SK-N-SH (cell line): ENCODE results near the gene SPRED2. TPM values are rescaled to one million over a fixed set of nuclear protein-coding genes. Genes with fewer than 3 reads are reported as not detected.

Experiments
- CTCF ChIA-PET: fragments of 300-600, 350-600 bp; formaldehyde crosslinking; extraction: SDS; loops from one replicate; lab custom pipeline; 2021; lab: Yijun Ruan, JAX
- POLR2A ChIA-PET: fragments of 350-600 bp; sonication (Branson Sonifier 250); formaldehyde crosslinking; extraction: SDS; loops from one replicate; lab custom pipeline; 2020; ENCODE audit warnings: antibody characterized with exemption, inconsistent platforms; lab: Yijun Ruan, JAX
- DNase-seq: peaks from one replicate; pipeline ENCODE4 v3.0.0; 2012
- H2AFZ ChIP-seq: fragments of 200-600 bp; sonication (generic); 2 replicates; pipeline ENCODE4 v1.8.1; 2016; ENCODE audit warnings: antibody characterized with exemption, mild to moderate bottlenecking, low read depth
- H3F3A ChIP-seq: fragments of 200-600 bp; sonication (generic); replicated peaks from 2 replicates; pipeline ENCODE3; 2016; ENCODE audit warnings: antibody characterized with exemption, mild to moderate bottlenecking; ENCODE audit not compliant: insufficient read depth
- H3K27ac ChIP-seq, 2 experiments: fragments of 200-500 bp in 1 of 2; fragments of 200-600 bp in 1 of 2; sonication (Bioruptor generic) in 1 of 2; sonication (generic), shearing (Covaris generic) in 1 of 2; 2 replicates each; pipeline versions ENCODE4 v1.5.1 to v1.6.1; 2014 to 2016; ENCODE audit warnings: low read depth in 2 of 2, inconsistent platforms in 1 of 2, low read length in 1 of 2, mild to moderate bottlenecking in 1 of 2, mixed read lengths in 1 of 2
- H3K27me3 ChIP-seq: fragments of 200-600 bp; sonication (generic), shearing (Covaris generic); 2 replicates; pipeline ENCODE4 v1.6.1; 2016; ENCODE audit warnings: mixed run types; ENCODE audit not compliant: insufficient read depth
- H3K36me3 ChIP-seq, 2 experiments: fragments of 200-500 bp in 1 of 2; fragments of 200-600 bp in 1 of 2; sonication (Bioruptor generic) in 1 of 2; sonication (generic) in 1 of 2; replicated peaks in 1 of 2; 2 replicates each; pipeline versions ENCODE3 to v1.5.1; 2014 to 2016; ENCODE audit warnings: low read length in 1 of 2, mild to moderate bottlenecking in 1 of 2; ENCODE audit not compliant: insufficient read depth in 2 of 2, control insufficient read depth in 1 of 2
- H3K4me1 ChIP-seq, 2 experiments: fragments of 200-500 bp in 1 of 2; fragments of 200-600 bp in 1 of 2; sonication (Bioruptor generic) in 1 of 2; sonication (generic), shearing (Covaris generic) in 1 of 2; 2 replicates each; pipeline versions ENCODE4 v1.5.1 to v1.6.1; 2014 to 2016; ENCODE audit warnings: low read depth in 1 of 2, low read length in 1 of 2, mixed run types in 1 of 2; ENCODE audit not compliant: insufficient read depth in 2 of 2, control insufficient read depth in 1 of 2
- H3K4me2 ChIP-seq: fragments of 200-600 bp; sonication (generic), shearing (Covaris generic); 2 replicates; pipeline ENCODE4 v1.6.1; 2017; ENCODE audit warnings: mixed run types
- H3K4me3 ChIP-seq, 2 experiments: fragments of 200-500 bp in 1 of 2; fragments of 200-600 bp in 1 of 2; sonication (Bioruptor generic) in 1 of 2; sonication (generic), shearing (Covaris generic) in 1 of 2; 2 replicates each; pipeline versions ENCODE4 v1.5.1 to v1.8.1; 2014 to 2016; ENCODE audit warnings: low read depth in 2 of 2, inconsistent platforms in 1 of 2, low read length in 1 of 2, mild to moderate bottlenecking in 1 of 2, mixed read lengths in 1 of 2, moderate library complexity in 1 of 2
- H3K79me2 ChIP-seq: fragments of 200-600 bp; sonication (generic); 2 replicates; pipeline ENCODE4 v1.8.1; 2017; ENCODE audit warnings: mild to moderate bottlenecking; ENCODE audit not compliant: insufficient read depth
- H3K9ac ChIP-seq: fragments of 200-600 bp; sonication (generic); 2 replicates; pipeline ENCODE4 v1.6.1; 2017; ENCODE audit warnings: mixed run types
- H3K9me2 ChIP-seq: fragments of 200-600 bp; sonication (generic); 2 replicates; pipeline ENCODE4 v1.6.1; 2017; ENCODE audit warnings: mixed run types
- H3K9me3 ChIP-seq: fragments of 200-600 bp; sonication (generic); 2 replicates; pipeline ENCODE4 v1.6.1; 2017; ENCODE audit warnings: mixed run types, mild to moderate bottlenecking, moderate library complexity
- H4K20me1 ChIP-seq: fragments of 200-600 bp; sonication (generic); 2 replicates; pipeline ENCODE4 v1.6.1; 2017; ENCODE audit warnings: mild to moderate bottlenecking, mixed run types; ENCODE audit not compliant: insufficient read depth
- CHD2 ChIP-seq: fragments of 150-350 bp; IDR thresholded peaks from 2 replicates; pipeline ENCODE4 v1.6.1; 2018; ENCODE audit warnings: low read length; ENCODE audit not compliant: partially characterized antibody
- EZH2phosphoT487 ChIP-seq: fragments of 200-600 bp; sonication (generic); IDR thresholded peaks from 2 replicates; pipeline ENCODE4 v1.6.1; 2017; ENCODE audit warnings: low read depth, mixed run types, mild to moderate bottlenecking, antibody characterized with exemption, moderate library complexity, borderline replicate concordance
- FOXM1 ChIP-seq: IDR thresholded peaks from 2 replicates; pipeline ENCODE4 v1.4.0; 2012; ENCODE audit warnings: low read depth, mild to moderate bottlenecking
- GABPA ChIP-seq: IDR thresholded peaks from 2 replicates; pipeline ENCODE4 v1.4.0; 2012; ENCODE audit warnings: low read depth, mild to moderate bottlenecking
- MEF2A ChIP-seq: IDR thresholded peaks from 2 replicates; pipeline ENCODE4 v1.4.0; 2012; ENCODE audit warnings: low read depth, borderline replicate concordance
- MXI1 ChIP-seq: IDR thresholded peaks from 2 replicates; pipeline ENCODE4 v1.6.1; 2012; ENCODE audit warnings: mild to moderate bottlenecking, low read depth, low read length, improper control_type of control experiment
- NFIC ChIP-seq: IDR thresholded peaks from 2 replicates; pipeline ENCODE4 v1.4.0; 2012; ENCODE audit warnings: borderline replicate concordance
- NRF1 ChIP-seq: IDR thresholded peaks from 2 replicates; pipeline ENCODE4 v1.6.1; 2012; ENCODE audit warnings: low read depth, mild to moderate bottlenecking, low read length
- RAD21 ChIP-seq: IDR thresholded peaks from 2 replicates; pipeline ENCODE4 v1.6.1; 2012; ENCODE audit warnings: mild to moderate bottlenecking, low read length
- RCOR1 ChIP-seq: fragments of 150-350 bp; IDR thresholded peaks from 2 replicates; pipeline ENCODE4 v1.6.1; 2017; ENCODE audit warnings: antibody characterized with exemption, low read length
- RFX5 ChIP-seq: IDR thresholded peaks from 2 replicates; pipeline ENCODE4 v1.6.1; 2012; ENCODE audit warnings: mild to moderate bottlenecking, improper control_type of control experiment, low read length
- RXRA ChIP-seq: IDR thresholded peaks from 2 replicates; pipeline ENCODE4 v1.4.0; 2012; ENCODE audit warnings: low read depth, mild to moderate bottlenecking, borderline replicate concordance
- TAF1 ChIP-seq: IDR thresholded peaks from 2 replicates; pipeline ENCODE4 v1.6.1; 2012; ENCODE audit warnings: low read depth, mild to moderate bottlenecking, low read length, moderate library complexity, borderline replicate concordance
- TEAD4 ChIP-seq: IDR thresholded peaks from 2 replicates; pipeline ENCODE4 v1.4.0; 2012; ENCODE audit warnings: mild to moderate bottlenecking, borderline replicate concordance; ENCODE audit not compliant: insufficient read depth
- YY1 ChIP-seq: IDR thresholded peaks from 2 replicates; pipeline ENCODE4 v1.4.0; 2012; ENCODE audit warnings: low read depth, mild to moderate bottlenecking
- WGBS: methylation state at CpG from one replicate; pipeline ENCODE4 v1.1.6; 2017; ENCODE audit warnings: low lambda C conversion rate; 5-methylcytosine and 5-hydroxymethylcytosine counted together
- polyA plus RNA-seq, 3 experiments: library from polyadenylated mRNA; depleted of rRNA; stranded (reverse); fragments of >200 nt; gene quantifications; 2 replicates each; pipeline ENCODE4 v1.2.3, GENCODE V29; 2012
- TF ChIP-seq, protein P1 (sequence below): IDR thresholded peaks from 2 replicates; pipeline ENCODE4 v1.4.0; 2012; ENCODE audit warnings: low read depth, borderline replicate concordance
- TF ChIP-seq, protein P2 (sequence below): fragments of 150-350 bp; IDR thresholded peaks from 2 replicates; pipeline ENCODE4 v1.6.1; 2016; ENCODE audit warnings: mild to moderate bottlenecking, low read depth, low read length
- TF ChIP-seq, protein P3 (sequence below): IDR thresholded peaks from 2 replicates; pipeline ENCODE4 v1.4.0; 2012; ENCODE audit warnings: low read depth

SPRED2 gene
- polyA plus RNA-seq, 1 of the 3 experiments (the other 2 are of a cell fraction): 21.9 TPM

DNA sequence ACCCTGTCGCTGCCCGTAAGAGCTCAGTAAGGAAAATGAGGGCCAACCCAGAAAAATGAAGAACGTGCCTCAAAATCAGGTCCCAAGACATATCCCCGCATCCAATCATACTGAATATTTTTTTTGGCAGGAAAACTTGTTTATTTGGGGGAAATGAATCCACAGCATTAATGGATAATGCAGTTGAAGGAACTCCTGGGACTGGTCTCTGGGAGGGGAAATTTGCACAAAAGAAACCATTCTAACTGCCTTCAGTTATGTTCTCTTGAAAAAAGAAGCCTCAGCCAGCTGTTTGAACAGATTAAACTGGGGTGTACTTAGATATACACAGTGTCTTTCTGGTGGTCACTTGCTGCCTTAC is 61.3 kb downstream of the SPRED2 start:
- Histone ChIP-seq H3K4me3 (no peak overlapping the region), H3K4me1 (peaks cover 27 to 38% of the 10 kb centered on the region in 2 experiments), H2AFZ (no peak overlapping the region), H3F3A (peaks cover 24% of the 10 kb centered on the region), H4K20me1 (peaks cover 59% of the 10 kb centered on the region), H3K27ac (no peak overlapping the region; a peak in 1 of 4 replicates), H3K79me2 (peaks cover 87% of the 10 kb centered on the region), H3K4me2 (0 out of 2 replicates have a peak overlapping the region, but pooled peaks have one; percentile 4), H3K27me3 (no peaks in the 10 kb centered on the region), H3K9ac (no peak overlapping the region), H3K36me3 (peaks cover 0 to 6% of the 10 kb centered on the region in 2 experiments), H3K9me2 (no peaks in the 10 kb centered on the region), H3K9me3 (no peaks in the 10 kb centered on the region)
- no peak for DNase-seq
- POLR2A ChIA-PET: no interaction called here
- WGBS: 91% methylated on average over 4 of the region's 4 CpGs
- no peak for TF ChIP-seq NFIC
- no peak for TF ChIP-seq NRF1
- no peak for TF ChIP-seq TAF1
- TF ChIP-seq, protein P1, sequence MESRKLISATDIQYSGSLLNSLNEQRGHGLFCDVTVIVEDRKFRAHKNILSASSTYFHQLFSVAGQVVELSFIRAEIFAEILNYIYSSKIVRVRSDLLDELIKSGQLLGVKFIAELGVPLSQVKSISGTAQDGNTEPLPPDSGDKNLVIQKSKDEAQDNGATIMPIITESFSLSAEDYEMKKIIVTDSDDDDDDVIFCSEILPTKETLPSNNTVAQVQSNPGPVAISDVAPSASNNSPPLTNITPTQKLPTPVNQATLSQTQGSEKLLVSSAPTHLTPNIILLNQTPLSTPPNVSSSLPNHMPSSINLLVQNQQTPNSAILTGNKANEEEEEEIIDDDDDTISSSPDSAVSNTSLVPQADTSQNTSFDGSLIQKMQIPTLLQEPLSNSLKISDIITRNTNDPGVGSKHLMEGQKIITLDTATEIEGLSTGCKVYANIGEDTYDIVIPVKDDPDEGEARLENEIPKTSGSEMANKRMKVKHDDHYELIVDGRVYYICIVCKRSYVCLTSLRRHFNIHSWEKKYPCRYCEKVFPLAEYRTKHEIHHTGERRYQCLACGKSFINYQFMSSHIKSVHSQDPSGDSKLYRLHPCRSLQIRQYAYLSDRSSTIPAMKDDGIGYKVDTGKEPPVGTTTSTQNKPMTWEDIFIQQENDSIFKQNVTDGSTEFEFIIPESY: no peak
- TF ChIP-seq CHD2: no peak
- TF ChIP-seq, protein P2, sequence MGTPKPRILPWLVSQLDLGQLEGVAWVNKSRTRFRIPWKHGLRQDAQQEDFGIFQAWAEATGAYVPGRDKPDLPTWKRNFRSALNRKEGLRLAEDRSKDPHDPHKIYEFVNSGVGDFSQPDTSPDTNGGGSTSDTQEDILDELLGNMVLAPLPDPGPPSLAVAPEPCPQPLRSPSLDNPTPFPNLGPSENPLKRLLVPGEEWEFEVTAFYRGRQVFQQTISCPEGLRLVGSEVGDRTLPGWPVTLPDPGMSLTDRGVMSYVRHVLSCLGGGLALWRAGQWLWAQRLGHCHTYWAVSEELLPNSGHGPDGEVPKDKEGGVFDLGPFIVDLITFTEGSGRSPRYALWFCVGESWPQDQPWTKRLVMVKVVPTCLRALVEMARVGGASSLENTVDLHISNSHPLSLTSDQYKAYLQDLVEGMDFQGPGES: no peak
- no peak for TF ChIP-seq RCOR1
- no peak for TF ChIP-seq FOXM1
- no peak for TF ChIP-seq RAD21
- TF ChIP-seq RXRA: no peak
- CTCF ChIA-PET: interaction anchor here (1.4 kb wide), 1 partner anchor 51 kb away, joined by 3 read pairs; no protein-coding TSS in a partner anchor

DNA sequence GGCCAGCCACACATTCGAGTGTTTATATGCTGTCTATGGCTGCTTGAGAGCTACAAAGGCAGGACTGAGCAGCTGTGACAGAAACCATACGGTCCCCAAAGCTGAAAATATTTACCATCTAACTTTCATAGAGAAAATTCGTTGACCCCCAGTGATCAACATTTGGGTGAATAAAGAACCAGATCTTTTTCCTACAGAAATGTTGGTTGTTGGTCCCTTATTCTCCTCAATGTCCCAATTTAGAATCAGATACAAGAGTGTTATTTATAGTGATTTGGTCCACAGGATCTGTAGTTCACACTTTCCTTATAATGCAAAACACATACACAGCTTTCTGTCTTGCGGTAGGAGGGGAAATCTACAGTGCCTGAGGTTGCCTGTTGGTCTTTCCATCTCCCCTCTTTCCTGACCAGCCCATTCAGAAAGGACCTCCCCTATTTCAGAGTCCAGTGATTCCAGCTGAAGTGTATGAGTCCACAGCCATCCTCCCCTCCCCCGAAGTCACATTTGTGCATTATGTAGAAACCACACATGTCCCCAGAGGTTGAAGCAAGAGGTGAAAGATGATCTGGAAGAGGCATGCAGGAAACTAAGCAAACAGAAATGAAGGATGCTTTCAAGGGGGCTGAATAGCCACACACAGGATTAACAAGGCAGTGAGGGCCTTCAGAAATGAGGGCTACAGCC is 61.9 kb downstream of the SPRED2 start:
- 93% methylated on average over 5 of the region's 5 CpGs for WGBS
- H3K9me3 ChIP-seq: no peaks in the 10 kb centered on the region
- H3K27me3 ChIP-seq: no peaks in the 10 kb centered on the region
- ChIA-PET POLR2A (no interaction called here), CTCF (interaction anchor here (1.4 kb wide), 1 partner anchor 50 kb away, joined by 3 read pairs; no protein-coding TSS in a partner anchor)
- peaks cover 29% of the 10 kb centered on the region for H3F3A ChIP-seq
- no peak overlapping the region for H3K4me3 ChIP-seq
- H4K20me1 ChIP-seq: peaks cover 64% of the 10 kb centered on the region
- H3K4me1 ChIP-seq: peaks cover 32 to 43% of the 10 kb centered on the region in 2 experiments
- no peak overlapping the region for H3K9ac ChIP-seq
- H3K27ac ChIP-seq: no peak overlapping the region; a peak in 1 of 4 replicates
- H3K4me2 ChIP-seq: 0 out of 2 replicates have a peak overlapping the region, but pooled peaks have one; percentile 4
- H3K79me2 ChIP-seq: peaks cover 87% of the 10 kb centered on the region
- DNase-seq: no peak
- H2AFZ ChIP-seq: no peak overlapping the region
- H3K9me2 ChIP-seq: no peaks in the 10 kb centered on the region
- H3K36me3 ChIP-seq: peaks cover 0 to 3% of the 10 kb centered on the region in 2 experiments
- TF ChIP-seq YY1: no peak
- TF ChIP-seq NFIC: no peak
- no peak for TF ChIP-seq RFX5
- no peak for TF ChIP-seq MXI1
- no peak for TF ChIP-seq EZH2phosphoT487
- no peak for TF ChIP-seq TAF1
- no peak for TF ChIP-seq RCOR1
- TF ChIP-seq GABPA: no peak
- TF ChIP-seq MEF2A: no peak
- TF ChIP-seq FOXM1: no peak
- TF ChIP-seq, protein P2: no peak
- TF ChIP-seq, protein P3, sequence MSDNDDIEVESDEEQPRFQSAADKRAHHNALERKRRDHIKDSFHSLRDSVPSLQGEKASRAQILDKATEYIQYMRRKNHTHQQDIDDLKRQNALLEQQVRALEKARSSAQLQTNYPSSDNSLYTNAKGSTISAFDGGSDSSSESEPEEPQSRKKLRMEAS: no peak
- TF ChIP-seq, protein P1: no peak
- TF ChIP-seq TEAD4: no peak
